K562 (cell line): ENCODE data around the gene KIF1A. TPM values are rescaled to one million over a fixed set of nuclear protein-coding genes. Genes with fewer than 3 reads are reported as not detected.

Experiments
- ATAC-seq: fragments of 200-7000 bp; cut with Tn5 transposase; 3 replicates; pipeline ENCODE4 v1.9.1; 2020; ENCODE audit warnings: moderate library complexity
- BruUV-seq: library from RNA; stranded (reverse); fragments of 400-500 nt; replicated peaks from 2 replicates; lab custom pipeline; 2021; lab: Mats Ljungman, UMichigan
- CTCF ChIA-PET: fragments of 300-600 bp; formaldehyde crosslinking; extraction: SDS; loops from one replicate; lab custom pipeline; 2021; ENCODE audit warnings: low intra/inter-chr PET ratio; lab: Yijun Ruan, JAX
- POLR2A ChIA-PET: fragments of 300-600, 350-650 bp; sonication (Branson Sonifier 250); formaldehyde crosslinking; extraction: SDS; loops from one replicate; lab custom pipeline; 2021; ENCODE audit warnings: antibody characterized with exemption, inconsistent platforms; lab: Yijun Ruan, JAX
- DNase-seq, 4 experiments: peaks; one replicate each; pipeline versions ENCODE4 v3.0.0 to v3.0.0-alpha.2; 2011 to 2018; ENCODE audit warnings: low spot score in 3 of 4, mixed read lengths in 3 of 4; ENCODE audit errors: extremely low read depth in 1 of 4
- FAIRE-seq: peaks from 2 replicates; lab custom pipeline; 2011; peaks lifted over from hg19 to GRCh38; lab: Jason Lieb, UNC
- H2AFZ ChIP-seq: 2 replicates; pipeline ENCODE4 v1.6.0; 2011; ENCODE audit warnings: low read depth, low read length, control low read depth, inconsistent platforms
- H3K27ac ChIP-seq: fragments of 200-600 bp; 3 replicates; pipeline ENCODE4 v1.8.0; 2011; ENCODE audit warnings: low read depth, mild to moderate bottlenecking, control low read depth, inconsistent platforms, low read length, moderate library complexity, mixed read lengths; ENCODE audit errors: extremely low read depth
- H3K27me3 ChIP-seq, 2 experiments: fragments of 300-600 bp in 1 of 2; 2 replicates in 1 of 2; 3 replicates in 1 of 2; pipeline versions ENCODE4 v1.6.0 to v1.8.0; 2011; ENCODE audit warnings: inconsistent platforms in 2 of 2, low read length in 2 of 2, mild to moderate bottlenecking in 1 of 2, mixed read lengths in 1 of 2, moderate library complexity in 1 of 2; ENCODE audit not compliant: control insufficient read depth in 2 of 2, insufficient read depth in 2 of 2
- H3K36me3 ChIP-seq: fragments of 300-600 bp; 3 replicates; pipeline ENCODE4 v1.8.0; 2011; ENCODE audit warnings: mild to moderate bottlenecking, low read length, inconsistent platforms; ENCODE audit not compliant: control insufficient read depth, insufficient read depth
- H3K4me1 ChIP-seq, 2 experiments: fragments of 200-600 bp in 1 of 2; replicated peaks in 1 of 2; 2 replicates in 1 of 2; 3 replicates in 1 of 2; pipeline versions ENCODE4 v1.5.1 to v1.8.0; 2011; ENCODE audit warnings: inconsistent platforms in 2 of 2, low read length in 2 of 2, mild to moderate bottlenecking in 1 of 2, mixed read lengths in 1 of 2, moderate library complexity in 1 of 2; ENCODE audit not compliant: control insufficient read depth in 2 of 2, insufficient read depth in 2 of 2
- H3K4me2 ChIP-seq: 2 replicates; pipeline ENCODE4 v1.6.1; 2011; ENCODE audit warnings: low read length, control low read depth, inconsistent platforms, mixed read lengths; ENCODE audit not compliant: insufficient read depth
- H3K4me3 ChIP-seq: fragments of 200-600 bp; sonication (generic), shearing (Covaris generic); 2 replicates; pipeline ENCODE4 v1.5.1; 2016; ENCODE audit warnings: control low read depth, inconsistent platforms
- H3K79me2 ChIP-seq: fragments of 200-600 bp; 3 replicates; pipeline ENCODE4 v1.8.0; 2011; ENCODE audit warnings: low read length, inconsistent platforms; ENCODE audit not compliant: control insufficient read depth, insufficient read depth
- H3K9ac ChIP-seq, 2 experiments: 2 replicates each; pipeline versions ENCODE4 v1.6.0 to v1.6.1; 2011; ENCODE audit warnings: low read depth in 2 of 2, low read length in 2 of 2, control low read depth in 1 of 2, inconsistent platforms in 1 of 2, mild to moderate bottlenecking in 1 of 2, mixed read lengths in 1 of 2; ENCODE audit not compliant: insufficient read depth in 1 of 2
- H3K9me1 ChIP-seq: one replicate; pipeline ENCODE4 v1.6.0; 2011; ENCODE audit warnings: inconsistent platforms, mild to moderate bottlenecking, low read length, moderate library complexity; ENCODE audit not compliant: control insufficient read depth, insufficient read depth
- H3K9me3 ChIP-seq: replicated peaks from 2 replicates; pipeline ENCODE4 v1.5.1; 2011; ENCODE audit warnings: low read depth, low read length, inconsistent platforms; ENCODE audit not compliant: control insufficient read depth, insufficient read depth
- H4K20me1 ChIP-seq: replicated peaks from 2 replicates; pipeline ENCODE4 v1.6.1; 2011; ENCODE audit warnings: low read length, inconsistent platforms, mixed read lengths; ENCODE audit not compliant: control insufficient read depth, insufficient read depth
- CBX2 ChIP-seq: fragments of 200-600 bp; sonication (generic); IDR thresholded peaks from one replicate; pipeline ENCODE4 v1.6.1; 2012; ENCODE audit warnings: mild to moderate bottlenecking, low read length, inconsistent platforms; ENCODE audit not compliant: insufficient read depth, poor library complexity, severe bottlenecking
- FOXA3 ChIP-seq, 2 experiments: fragments of 450-650 bp in 1 of 2; sonication (generic) in 1 of 2; formaldehyde crosslinking; IDR thresholded peaks in 1 of 2; conservative IDR thresholded peaks in 1 of 2; 2 replicates each; pipeline versions ENCODE4 v1.4.0 to v1.8.0; 2020 to 2022; ENCODE audit warnings: mild to moderate bottlenecking in 2 of 2, missing genetic modification reagents in 1 of 2
- PURB ChIP-seq: sonication (generic); formaldehyde crosslinking; IDR thresholded peaks from 2 replicates; pipeline ENCODE4 v1.9.0; 2021; ENCODE audit warnings: low read depth, mild to moderate bottlenecking, missing genetic modification reagents
- THRAP3 ChIP-seq: fragments of 450-650 bp; IDR thresholded peaks from 2 replicates; pipeline ENCODE4 v1.6.1; 2016; ENCODE audit warnings: mild to moderate bottlenecking, inconsistent platforms, borderline replicate concordance
- WGBS: fragments of 100-300 bp; shearing (Covaris generic); methylation state at CpG from one replicate; pipeline ENCODE4 v1.1.6; 2016; ENCODE audit warnings: low coverage, mixed read lengths; ENCODE audit not compliant: insufficient coverage; ENCODE audit errors: missing lambda C conversion rate; 5-methylcytosine and 5-hydroxymethylcytosine counted together
- in situ Hi-C: fragments of 300-500 bp; cut with MboI; formaldehyde crosslinking; loops from 4 replicates; pipeline ENCODE4 v1.15.0; 2018; ENCODE audit warnings: inconsistent platforms, mixed read lengths
- intact Hi-C: fragments of 100-400 bp; cut with micrococcal nuclease; formaldehyde crosslinking; loops from 2 replicates; pipeline ENCODE4 v1.14.2; 2022
- polyA plus RNA-seq, 8 experiments: library from polyadenylated mRNA; depleted of rRNA in 4 of 8; stranded (reverse) in 5 of 8; unstranded in 3 of 8; fragments of >200 nt; fragmentation: Nextera tagmentation in 2 of 8; fragmentation: Illumina TruSeq in 1 of 8; extraction: Ambion mirVana in 2 of 8; extraction: Trizol in 1 of 8; gene quantifications; 2 replicates each; pipeline versions ENCODE4 v1.2.1 to v1.2.3, GENCODE V29; 2011 to 2014; ENCODE audit warnings: inconsistent platforms in 1 of 8, missing spikeins in 1 of 8
- total RNA-seq, 7 experiments: library from RNA; depleted of rRNA in 6 of 7; stranded (reverse); fragments of >200 nt in 6 of 7; fragmentation: Illumina TruSeq in 2 of 7; extraction: Trizol in 2 of 7; gene quantifications; 2 replicates each; pipeline versions ENCODE4 v1.2.1 to v1.2.3, GENCODE V29; 2011 to 2021; ENCODE audit warnings: low replicate concordance in 1 of 7
- TF ChIP-seq, protein P1 (sequence below): fragments of 250-450 bp; sonication (Bioruptor Pico); IDR thresholded peaks from 2 replicates; pipeline ENCODE4 v1.5.0; 2021; ENCODE audit warnings: mild to moderate bottlenecking, moderate library complexity
- TF ChIP-seq, protein P2 (sequence below): sonication (generic); formaldehyde crosslinking; IDR thresholded peaks from 2 replicates; pipeline ENCODE4 v1.5.0; 2020; ENCODE audit warnings: missing genetic modification reagents

The KIF1A gene
- total and polyA plus RNA-seq, 9 of the 15 experiments (the other 6 are each of a cell fraction or from before 2014, with no cell fraction given): 0.07 to 1.4 (median 0.45) TPM; not detected in 2

DNA sequence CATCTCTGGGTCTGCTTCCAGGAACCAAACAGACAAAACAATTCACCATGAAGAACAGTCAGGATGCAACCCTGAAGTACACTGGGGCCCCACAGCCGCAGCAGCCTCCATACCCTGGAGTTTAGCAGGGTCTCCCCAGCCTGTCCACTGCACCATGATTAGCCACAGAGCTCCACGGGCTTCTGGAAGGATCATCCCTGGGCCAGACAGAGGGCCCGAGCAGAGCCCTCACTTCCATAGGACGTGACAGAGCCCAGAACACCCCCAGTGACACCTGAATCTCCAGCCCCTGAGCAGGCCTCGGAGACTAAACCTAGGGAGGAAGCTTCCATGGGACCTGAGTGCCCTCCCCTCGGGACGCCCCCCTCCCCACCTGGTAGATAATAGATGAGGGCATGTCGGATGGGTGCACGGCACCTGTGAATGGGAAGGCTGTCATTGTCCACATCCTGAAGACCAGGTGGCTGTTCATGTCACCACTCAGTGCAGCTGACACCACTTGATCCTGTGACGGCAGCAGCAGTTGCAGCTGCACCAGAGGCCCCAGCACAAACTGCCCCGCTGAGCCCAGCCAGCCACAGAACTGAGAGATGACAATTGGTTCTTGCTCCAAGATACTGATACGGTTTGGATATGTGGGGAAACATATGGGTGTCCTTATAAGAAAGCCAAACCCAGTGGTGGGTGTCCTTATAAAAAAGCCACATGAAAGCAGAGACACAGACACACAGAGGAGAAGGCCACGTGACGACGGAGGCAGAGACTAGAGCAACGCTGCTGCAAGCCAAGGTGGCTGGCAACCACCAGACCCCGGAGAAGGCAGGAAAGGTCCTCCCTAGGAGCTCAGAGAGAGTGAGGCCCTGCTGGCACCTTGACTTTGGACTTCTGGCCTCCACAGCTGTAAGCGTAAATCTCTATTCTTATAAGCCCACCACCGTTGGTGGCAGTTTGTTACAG is 23.2 kb downstream of the KIF1A start:
- in situ Hi-C loops: no loop called here
- no TSS peak for BruUV-seq
- Histone ChIP-seq H3K4me2 (no peak overlapping the region), H2AFZ (no peak overlapping the region), H3K9ac (no peak overlapping the region), H3K9me3 (no peaks in the 10 kb centered on the region), H3K4me3 (no peak overlapping the region), H3K27me3 (peaks cover 9 to 75% of the 10 kb centered on the region in 2 experiments), H4K20me1 (no peaks in the 10 kb centered on the region), H3K27ac (no peak overlapping the region), H3K4me1 (no peaks in the 10 kb centered on the region; a peak in 1 of 5 replicates), H3K9me1 (no peaks in the 10 kb centered on the region), H3K79me2 (no peaks in the 10 kb centered on the region), H3K36me3 (no peaks in the 10 kb centered on the region)
- FAIRE-seq: no peak
- ATAC-seq: no peak
- no peak for DNase-seq
- ChIA-PET CTCF (no interaction called here), POLR2A (no interaction called here)
- TF ChIP-seq, protein P1, sequence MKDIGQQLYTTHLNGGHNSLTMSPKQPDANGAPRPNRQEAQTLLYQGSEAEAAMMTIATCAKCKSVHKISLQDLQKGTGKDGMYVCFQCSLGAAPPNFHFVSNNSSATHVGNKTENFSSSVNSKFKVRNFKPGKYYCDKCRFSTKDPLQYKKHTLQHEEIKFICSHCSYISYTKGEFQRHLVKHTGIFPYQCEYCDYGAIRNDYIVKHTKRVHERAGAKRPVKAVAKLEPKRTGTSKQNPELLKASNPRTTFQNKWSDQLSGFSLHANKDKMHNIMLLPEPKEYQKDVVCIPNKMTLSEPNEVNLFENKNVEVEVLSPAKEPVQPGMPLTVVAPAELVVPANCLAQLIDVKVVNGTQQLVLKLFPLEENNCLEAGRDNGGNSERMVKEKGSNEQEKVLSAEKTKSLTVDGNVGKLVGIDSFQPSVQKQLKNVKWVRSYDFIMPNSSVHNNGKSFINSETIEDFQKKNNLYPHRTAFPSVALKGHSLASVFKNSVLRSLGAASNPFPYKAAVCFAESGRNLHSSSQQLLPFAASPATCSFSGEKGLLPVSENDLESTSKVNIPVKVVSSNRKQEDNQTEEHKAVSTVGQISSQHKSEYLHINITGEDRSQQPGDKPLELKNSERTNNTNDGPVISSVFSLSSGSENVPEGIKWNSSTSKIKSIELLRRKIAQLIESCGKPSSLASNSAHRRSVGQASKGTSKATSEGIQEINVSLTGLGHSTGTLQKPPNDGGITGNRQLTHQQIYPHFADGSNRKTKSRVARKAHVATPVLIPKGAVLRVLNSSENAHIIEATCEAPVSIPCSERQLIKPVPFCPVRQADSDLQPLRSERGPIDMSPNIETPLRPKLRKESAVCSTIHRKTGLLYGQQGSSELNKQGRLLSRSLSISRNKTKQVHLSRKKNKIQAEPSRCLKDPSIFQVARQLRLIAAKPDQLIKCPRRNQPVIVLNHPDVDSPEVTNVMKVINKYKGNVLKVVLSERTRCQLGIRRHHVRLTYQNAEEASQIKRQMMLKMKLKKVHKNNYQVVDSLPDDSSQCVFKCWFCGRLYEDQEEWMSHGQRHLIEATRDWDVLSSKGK (CRISPR knock-in tag): no peak
- no peak for TF ChIP-seq THRAP3
- no peak for TF ChIP-seq CBX2
- TF ChIP-seq FOXA3 (CRISPR knock-in tag; conservative IDR thresholded peaks at IDR 0.05 in 1 of 2, IDR thresholded peaks at IDR 0.05 in 1 of 2): no peak
- TF ChIP-seq, protein P2, sequence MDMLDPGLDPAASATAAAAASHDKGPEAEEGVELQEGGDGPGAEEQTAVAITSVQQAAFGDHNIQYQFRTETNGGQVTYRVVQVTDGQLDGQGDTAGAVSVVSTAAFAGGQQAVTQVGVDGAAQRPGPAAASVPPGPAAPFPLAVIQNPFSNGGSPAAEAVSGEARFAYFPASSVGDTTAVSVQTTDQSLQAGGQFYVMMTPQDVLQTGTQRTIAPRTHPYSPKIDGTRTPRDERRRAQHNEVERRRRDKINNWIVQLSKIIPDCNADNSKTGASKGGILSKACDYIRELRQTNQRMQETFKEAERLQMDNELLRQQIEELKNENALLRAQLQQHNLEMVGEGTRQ (CRISPR knock-in tag): no peak
- TF ChIP-seq PURB (CRISPR knock-in tag): no peak
- intact Hi-C loops: no loop called here
- under 1% methylated on average over 14 of the region's 19 CpGs for WGBS
